HG02973 (cell line): ENCODE measurements around the gene GPR176.

Experiments used
- ATAC-seq: cut with Tn5 transposase; IDR thresholded peaks from one replicate; pipeline ENCODE4 v1.9.1; 2021; ENCODE audit warnings: moderate library complexity; ENCODE audit not compliant: unreplicated experiment

GPR176 gene

GRCh38 chr15:39936681-39937080, 16.6 kb upstream of the GPR176 start:
- no peak for ATAC-seq

- ATAC-seq: no peak
Observed at GRCh38 chr15:39936187-39936586, 16.1 kb upstream of the GPR176 start.

GRCh38 chr15:39935241-39935640, 15.2 kb upstream of the GPR176 start:
- no peak for ATAC-seq

- ATAC-seq: peak; percentile 14
Observed at GRCh38 chr15:39934397-39935071, 14.5 kb upstream of the GPR176 start.

GRCh38 chr15:39931615-39932014, 11.5 kb upstream of the GPR176 start:
- ATAC-seq: no peak

GRCh38 chr15:39926526-39926925, 6.5 kb upstream of the GPR176 start:
- no peak for ATAC-seq

- no peak for ATAC-seq
Observed at GRCh38 chr15:39925112-39925842, 5.2 kb upstream of the GPR176 start.

- ATAC-seq: no peak
Observed at GRCh38 chr15:39924437-39924836, 4.4 kb upstream of the GPR176 start.

- ATAC-seq: no peak
Observed at GRCh38 chr15:39922462-39923092, 2.5 kb upstream of the GPR176 start.

- no peak for ATAC-seq
Observed at GRCh38 chr15:39921274-39921638, 1.2 kb upstream of the GPR176 start.

GRCh38 chr15:39920510-39921273, 626 bp upstream of the GPR176 start:
- peak; percentile 79 for ATAC-seq

- ATAC-seq: no peak
Observed at GRCh38 chr15:39919411-39919747, 687 bp downstream of the GPR176 start.

- ATAC-seq: no peak
Observed at GRCh38 chr15:39918688-39919385, 1.2 kb downstream of the GPR176 start.

GRCh38 chr15:39914977-39915376, 5.1 kb downstream of the GPR176 start:
- no peak for ATAC-seq

GRCh38 chr15:39909007-39909406, 11.1 kb downstream of the GPR176 start:
- ATAC-seq: no peak

- ATAC-seq: no peak
Observed at GRCh38 chr15:39908186-39908585, 11.9 kb downstream of the GPR176 start.

- ATAC-seq: no peak
Observed at GRCh38 chr15:39907216-39907615, 12.8 kb downstream of the GPR176 start.

GRCh38 chr15:39904115-39904514, 16.0 kb downstream of the GPR176 start:
- no peak for ATAC-seq

GRCh38 chr15:39898317-39898716, 21.7 kb downstream of the GPR176 start:
- ATAC-seq: no peak

GRCh38 chr15:39896846-39897245, 23.2 kb downstream of the GPR176 start:
- no peak for ATAC-seq

GRCh38 chr15:39896101-39896500, 24.0 kb downstream of the GPR176 start:
- no peak for ATAC-seq
